ENCODE results near the gene PSAP. TPM values are rescaled to one million over a fixed set of nuclear protein-coding genes. Genes with fewer than 3 reads are reported as not detected.

PSAP gene
- total RNA-seq, 1 donor from 2014 or later: 676 TPM

GRCh38 chr10:71846816-71847215 lies 4.2 kb downstream of the PSAP start:
- Mint-ChIP-seq H3K27me3 (ENCODE audit: unreplicated experiment) (peaks cover 8% of the 10 kb centered on the region), H3K36me3 (ENCODE audit: low read depth, unreplicated experiment) (peaks cover 4% of the 10 kb centered on the region), H3K9me3 (ENCODE audit: unreplicated experiment) (no peaks in the 10 kb centered on the region), H3K4me3 (ENCODE audit: unreplicated experiment) (peak overlapping the region; percentile 44), H3K4me1 (ENCODE audit: unreplicated experiment) (peaks cover 21% of the 10 kb centered on the region), H3K27ac (ENCODE audit: unreplicated experiment) (peak overlapping the region; percentile 33)
- no peak for TF ChIP-seq CTCF (IDR thresholded peaks at IDR 0.05; ENCODE audit: unreplicated experiment)
- no peak for DNase-seq (ENCODE audit: low spot score)

- no peaks in the 10 kb centered on the region for H3K9me3 Mint-ChIP-seq (ENCODE audit: unreplicated experiment)
- peaks cover 4% of the 10 kb centered on the region for H3K27me3 Mint-ChIP-seq (ENCODE audit: unreplicated experiment)
- no peak overlapping the region for H3K4me3 Mint-ChIP-seq (ENCODE audit: unreplicated experiment)
- peaks cover 4% of the 10 kb centered on the region for H3K36me3 Mint-ChIP-seq (ENCODE audit: low read depth, unreplicated experiment)
- H3K27ac Mint-ChIP-seq (ENCODE audit: unreplicated experiment): no peak overlapping the region
- TF ChIP-seq CTCF (IDR thresholded peaks at IDR 0.05; ENCODE audit: unreplicated experiment): no peak
- no peak for DNase-seq (ENCODE audit: low spot score)
- peaks cover 19% of the 10 kb centered on the region for H3K4me1 Mint-ChIP-seq (ENCODE audit: unreplicated experiment)
Observed at GRCh38 chr10:71845410-71846405, 5.3 kb downstream of the PSAP start.

- Mint-ChIP-seq H3K27ac (ENCODE audit: unreplicated experiment) (no peak overlapping the region), H3K4me3 (ENCODE audit: unreplicated experiment) (no peak overlapping the region), H3K36me3 (ENCODE audit: low read depth, unreplicated experiment) (peaks cover 4% of the 10 kb centered on the region), H3K9me3 (ENCODE audit: unreplicated experiment) (no peaks in the 10 kb centered on the region), H3K4me1 (ENCODE audit: unreplicated experiment) (peaks cover 23% of the 10 kb centered on the region), H3K27me3 (ENCODE audit: unreplicated experiment) (peaks cover 1% of the 10 kb centered on the region)
- no peak for DNase-seq (ENCODE audit: low spot score)
- no peak for TF ChIP-seq CTCF (IDR thresholded peaks at IDR 0.05; ENCODE audit: unreplicated experiment)
Observed at GRCh38 chr10:71844695-71845094, 6.4 kb downstream of the PSAP start.

GRCh38 chr10:71844084-71844483 lies 7.0 kb downstream of the PSAP start:
- no peak for TF ChIP-seq CTCF (IDR thresholded peaks at IDR 0.05; ENCODE audit: unreplicated experiment)
- DNase-seq (ENCODE audit: low spot score): no peak
- Mint-ChIP-seq H3K9me3 (ENCODE audit: unreplicated experiment) (no peaks in the 10 kb centered on the region), H3K36me3 (ENCODE audit: low read depth, unreplicated experiment) (peaks cover 4% of the 10 kb centered on the region), H3K27me3 (ENCODE audit: unreplicated experiment) (peaks cover 1% of the 10 kb centered on the region), H3K4me3 (ENCODE audit: unreplicated experiment) (no peak overlapping the region), H3K4me1 (ENCODE audit: unreplicated experiment) (peaks cover 20% of the 10 kb centered on the region), H3K27ac (ENCODE audit: unreplicated experiment) (no peak overlapping the region)

Measured in endothelial cell (in vitro differentiated cells).